ENCODE data around the gene ZC2HC1C. TPM values are rescaled to one million over a fixed set of nuclear protein-coding genes. Genes with fewer than 3 reads are reported as not detected.
"Not testable (repeated sequence)": the region's sequence is repeated elsewhere in the genome, so short reads cannot be mapped to it uniquely, and the experiment has no call there.

The ZC2HC1C gene
- total RNA-seq, 3 donors from 2014 or later = 4.0 to 4.8 (median 4.7) TPM

GRCh38 chr14:75064205-75064567 lies 5.3 kb upstream of the ZC2HC1C start:
- Histone ChIP-seq H3K36me3 (ENCODE audit: low read depth) (no peaks in the 10 kb centered on the region), H3K4me3 (no peak overlapping the region), H3K4me1 (ENCODE audit: low read depth) (peaks cover 22% of the 10 kb centered on the region), H3K9me3 (no peaks in the 10 kb centered on the region)
- intact Hi-C loops (cut with DNase I, micrococcal nuclease) = no loop called here
- DNase-seq (no peak), ATAC-seq (peak; percentile 20)
- no peak for TF ChIP-seq CTCF (IDR thresholded peaks at IDR 0.05)

- Histone ChIP-seq H3K9me3 (no peaks in the 10 kb centered on the region), H3K36me3 (ENCODE audit: low read depth) (no peaks in the 10 kb centered on the region), H3K4me3 (no peak overlapping the region), H3K4me1 (ENCODE audit: low read depth) (peaks cover 33% of the 10 kb centered on the region)
- intact Hi-C loops (cut with DNase I, micrococcal nuclease) = no loop called here
- TF ChIP-seq CTCF (IDR thresholded peaks at IDR 0.05) = no peak
- no peak for DNase-seq
- ATAC-seq = no peak
Measured at GRCh38 chr14:75066691-75067090, 2.8 kb upstream of the ZC2HC1C start.

GRCh38 chr14:75067212-75067611 lies 2.2 kb upstream of the ZC2HC1C start:
- no peaks in the 10 kb centered on the region for H3K36me3 ChIP-seq (ENCODE audit: low read depth)
- no peak for DNase-seq
- intact Hi-C loops (cut with DNase I, micrococcal nuclease) = no loop called here
- no peak for ATAC-seq
- H3K4me3 ChIP-seq = no peak overlapping the region
- no peaks in the 10 kb centered on the region for H3K9me3 ChIP-seq
- H3K4me1 ChIP-seq (ENCODE audit: low read depth) = peaks cover 33% of the 10 kb centered on the region
- TF ChIP-seq CTCF (IDR thresholded peaks at IDR 0.05) = no peak

GRCh38 chr14:75067765-75068164 lies 1.7 kb upstream of the ZC2HC1C start:
- H3K4me1 ChIP-seq (ENCODE audit: low read depth) = peaks cover 30% of the 10 kb centered on the region
- ATAC-seq; H3K9me3 ChIP-seq; intact Hi-C loops (cut with DNase I, micrococcal nuclease); DNase-seq; H3K4me3 ChIP-seq; H3K36me3 ChIP-seq (ENCODE audit: low read depth): not testable (repeated sequence)

- Histone ChIP-seq H3K9me3 (no peaks in the 10 kb centered on the region), H3K36me3 (ENCODE audit: low read depth) (no peaks in the 10 kb centered on the region), H3K4me3 (peak overlapping the region; percentile 28), H3K4me1 (ENCODE audit: low read depth) (peaks cover 23% of the 10 kb centered on the region)
- ATAC-seq = peak; percentile 12
- intact Hi-C loops (cut with DNase I, micrococcal nuclease) = no loop called here
- no peak for TF ChIP-seq CTCF (IDR thresholded peaks at IDR 0.05)
- no peak for DNase-seq
Measured at GRCh38 chr14:75068294-75069120, 934 bp upstream of the ZC2HC1C start.

- no peak for DNase-seq
- peak; percentile 47 for ATAC-seq
- no peak for TF ChIP-seq CTCF (IDR thresholded peaks at IDR 0.05)
- peak overlapping the region; percentile 28 for H3K4me3 ChIP-seq
- peaks cover 19% of the 10 kb centered on the region for H3K4me1 ChIP-seq (ENCODE audit: low read depth)
- no peaks in the 10 kb centered on the region for H3K9me3 ChIP-seq
- intact Hi-C loops (cut with DNase I, micrococcal nuclease) = no loop called here
- no peaks in the 10 kb centered on the region for H3K36me3 ChIP-seq (ENCODE audit: low read depth)
Measured at GRCh38 chr14:75069811-75070145, 337 bp downstream of the ZC2HC1C start.

Data from mucosa of descending colon (tissue), 3 donors.